D721Med (cell line): ENCODE data around the gene FES.
"Not testable (repeated sequence)": the region's sequence is repeated elsewhere in the genome, so short reads cannot be mapped to it uniquely, and the experiment has no call there.

Experiments
- DNase-seq: peaks from one replicate; pipeline ENCODE4 v3.0.0; 2011; ENCODE audit warnings: low spot score; ENCODE audit not compliant: insufficient read length
- FAIRE-seq: peaks from 2 replicates; lab custom pipeline; 2011; peaks lifted over from hg19 to GRCh38; lab: Jason Lieb, UNC
- TF ChIP-seq, protein P1 (sequence below): IDR thresholded peaks from 2 replicates; pipeline ENCODE4 v1.5.1; 2012; ENCODE audit warnings: mild to moderate bottlenecking, control low read depth; ENCODE audit not compliant: insufficient read depth; ENCODE audit errors: missing control alignments

Gene FES

DNA sequence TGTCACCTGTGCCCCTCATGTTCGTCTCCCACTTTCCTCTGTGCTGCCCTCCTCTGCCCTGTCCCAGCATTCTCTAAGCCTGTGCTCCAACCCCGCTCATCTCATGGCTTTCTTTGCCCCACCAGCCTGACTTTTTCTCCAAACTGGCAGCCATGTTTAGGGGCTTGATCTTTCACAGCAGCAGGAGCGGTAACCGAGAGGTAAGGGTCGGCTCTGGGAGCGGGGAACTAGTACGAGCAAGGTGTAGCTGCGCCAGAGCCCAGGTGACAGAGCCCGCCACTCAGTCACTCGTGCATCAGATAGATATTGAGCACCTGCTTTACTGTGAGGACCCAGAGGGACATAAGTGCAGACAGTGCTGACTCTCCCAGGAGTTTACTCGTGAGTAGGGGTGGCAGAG, 32.2 kb downstream of the FES start:
- TF ChIP-seq, protein P1, sequence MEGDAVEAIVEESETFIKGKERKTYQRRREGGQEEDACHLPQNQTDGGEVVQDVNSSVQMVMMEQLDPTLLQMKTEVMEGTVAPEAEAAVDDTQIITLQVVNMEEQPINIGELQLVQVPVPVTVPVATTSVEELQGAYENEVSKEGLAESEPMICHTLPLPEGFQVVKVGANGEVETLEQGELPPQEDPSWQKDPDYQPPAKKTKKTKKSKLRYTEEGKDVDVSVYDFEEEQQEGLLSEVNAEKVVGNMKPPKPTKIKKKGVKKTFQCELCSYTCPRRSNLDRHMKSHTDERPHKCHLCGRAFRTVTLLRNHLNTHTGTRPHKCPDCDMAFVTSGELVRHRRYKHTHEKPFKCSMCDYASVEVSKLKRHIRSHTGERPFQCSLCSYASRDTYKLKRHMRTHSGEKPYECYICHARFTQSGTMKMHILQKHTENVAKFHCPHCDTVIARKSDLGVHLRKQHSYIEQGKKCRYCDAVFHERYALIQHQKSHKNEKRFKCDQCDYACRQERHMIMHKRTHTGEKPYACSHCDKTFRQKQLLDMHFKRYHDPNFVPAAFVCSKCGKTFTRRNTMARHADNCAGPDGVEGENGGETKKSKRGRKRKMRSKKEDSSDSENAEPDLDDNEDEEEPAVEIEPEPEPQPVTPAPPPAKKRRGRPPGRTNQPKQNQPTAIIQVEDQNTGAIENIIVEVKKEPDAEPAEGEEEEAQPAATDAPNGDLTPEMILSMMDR = no peak
- DNase-seq = no peak
- FAIRE-seq = no peak

DNA sequence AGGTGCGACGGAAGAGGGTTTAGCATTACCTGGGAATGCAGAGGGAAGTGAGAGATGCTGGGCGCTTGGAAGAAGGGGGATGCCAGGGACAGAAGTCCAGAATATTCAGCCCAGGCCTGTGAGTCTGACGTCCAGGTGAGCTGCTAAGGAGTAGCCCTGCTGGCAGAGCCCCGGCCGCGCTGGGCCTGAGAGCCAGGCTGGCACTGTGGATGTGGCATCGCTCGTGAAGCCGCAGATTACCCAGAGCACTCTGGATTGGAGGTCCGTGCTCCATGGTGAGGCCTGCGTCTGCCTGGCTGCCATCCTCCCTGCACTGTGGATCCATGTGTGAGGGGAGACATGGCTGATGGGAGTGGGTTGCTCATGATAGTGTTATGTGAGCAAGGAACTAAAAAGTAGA, 33.3 kb downstream of the FES start:
- FAIRE-seq (no peak), DNase-seq (no peak)
- TF ChIP-seq, protein P1 = no peak

DNA sequence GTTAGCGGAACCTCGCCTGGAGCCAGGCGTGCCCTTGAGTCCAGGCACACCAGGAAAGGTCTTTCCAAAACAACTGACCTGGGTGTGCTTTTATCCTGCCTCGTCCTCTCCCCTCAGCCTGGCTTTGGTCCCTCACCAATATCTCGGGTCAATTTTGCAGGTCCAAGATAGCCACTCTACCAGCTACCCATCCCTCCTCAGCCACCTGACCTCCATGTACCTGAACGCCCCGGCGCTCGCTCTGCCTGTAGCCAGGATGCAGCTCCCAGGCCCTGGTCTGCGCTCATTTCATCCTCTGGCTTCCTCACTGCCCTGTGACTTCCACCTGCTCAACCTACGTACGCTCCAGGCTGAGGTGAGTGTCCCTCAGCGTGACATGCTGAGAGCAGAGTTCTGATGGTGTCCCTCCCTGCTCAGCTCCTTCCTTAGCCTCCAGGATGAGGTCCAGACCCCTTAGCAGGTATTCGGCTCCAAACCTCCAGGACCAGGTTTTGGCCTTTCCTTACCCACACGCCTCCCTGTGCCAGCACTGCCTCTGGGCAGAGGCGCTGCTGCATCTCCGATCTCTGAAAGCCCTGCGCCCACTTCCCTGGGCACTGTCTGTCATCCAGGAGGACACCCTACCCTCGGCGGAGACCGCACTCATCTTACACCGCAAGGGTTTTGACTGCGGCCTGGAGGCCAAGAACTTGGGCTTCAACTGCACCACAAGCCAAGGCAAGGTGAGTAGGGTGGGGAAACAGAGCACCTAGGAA, 33.9 kb downstream of the FES start:
- DNase-seq (no peak), FAIRE-seq (no peak)
- TF ChIP-seq, protein P1 = no peak

DNA sequence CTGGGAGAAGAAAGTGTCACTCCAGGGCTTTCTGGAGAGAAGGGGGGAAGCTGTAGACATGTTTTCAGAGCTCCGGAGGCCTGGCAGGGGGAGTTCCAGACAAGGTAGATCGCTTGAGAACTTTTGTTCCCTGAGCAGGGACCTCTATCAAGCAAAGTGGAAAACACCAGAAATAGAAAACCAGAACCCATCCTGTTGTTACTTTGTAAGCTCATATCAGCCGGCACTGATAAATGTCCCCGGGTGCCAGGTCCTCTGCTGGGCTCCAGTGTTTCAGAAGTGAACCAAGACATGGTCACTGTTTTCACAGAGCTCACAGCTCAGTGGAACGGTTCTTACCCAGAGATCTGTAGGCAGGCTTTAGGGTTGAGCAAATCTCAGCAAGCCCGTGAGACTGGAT, 34.5 kb downstream of the FES start:
- no peak for FAIRE-seq
- DNase-seq = no peak
- TF ChIP-seq, protein P1 = no peak

DNA sequence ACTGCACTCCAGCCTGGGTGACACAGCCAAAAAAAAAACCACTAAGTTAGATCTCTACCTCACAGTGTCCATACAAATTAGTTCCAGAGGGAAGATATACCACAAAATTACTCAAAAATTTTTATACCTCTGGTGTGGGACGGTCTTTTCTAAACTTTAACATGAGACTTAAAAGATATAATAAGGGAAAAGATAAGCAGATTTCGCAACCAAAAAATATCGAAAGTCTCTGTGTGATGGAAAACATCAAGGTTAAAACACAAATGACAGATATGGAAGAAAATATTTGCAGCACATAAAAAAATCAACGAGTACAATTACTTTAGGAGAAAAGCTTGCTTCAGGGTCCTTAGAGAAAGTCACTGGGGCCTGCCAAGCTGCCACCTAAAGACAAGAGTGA, 37.6 kb downstream of the FES start:
- DNase-seq (no peak), FAIRE-seq (no peak)
- TF ChIP-seq, protein P1 = no peak

DNA sequence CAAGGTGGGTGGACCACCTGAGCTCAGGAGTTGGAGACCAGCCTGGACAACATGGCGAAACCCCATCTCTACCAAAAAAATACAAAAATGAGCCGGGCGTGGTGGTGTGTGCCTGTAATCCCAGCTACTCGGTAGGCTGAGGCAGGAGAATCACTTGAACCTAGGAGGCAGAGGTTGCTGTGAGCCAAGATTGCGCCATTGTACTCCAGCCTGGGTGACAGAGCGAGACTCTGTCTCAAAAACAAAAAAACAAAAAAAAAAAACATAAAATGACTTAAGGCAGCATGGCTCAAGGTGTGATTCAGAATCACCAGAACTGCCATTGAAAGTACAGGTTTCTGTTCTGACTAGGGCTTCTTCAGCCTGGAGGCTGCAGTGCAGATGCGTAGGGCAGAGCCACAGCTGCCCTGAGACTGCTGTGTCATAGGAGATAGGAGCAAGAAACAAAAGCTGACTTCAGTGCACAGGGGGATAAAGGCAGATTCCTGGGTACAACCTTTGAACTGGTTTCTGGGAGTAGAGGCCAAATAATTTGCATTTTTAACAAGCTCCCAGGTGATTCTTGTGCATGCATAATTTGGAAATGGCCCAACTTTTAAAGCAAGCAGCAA, 38.5 kb downstream of the FES start:
- not testable (repeated sequence) for DNase-seq, FAIRE-seq

DNA sequence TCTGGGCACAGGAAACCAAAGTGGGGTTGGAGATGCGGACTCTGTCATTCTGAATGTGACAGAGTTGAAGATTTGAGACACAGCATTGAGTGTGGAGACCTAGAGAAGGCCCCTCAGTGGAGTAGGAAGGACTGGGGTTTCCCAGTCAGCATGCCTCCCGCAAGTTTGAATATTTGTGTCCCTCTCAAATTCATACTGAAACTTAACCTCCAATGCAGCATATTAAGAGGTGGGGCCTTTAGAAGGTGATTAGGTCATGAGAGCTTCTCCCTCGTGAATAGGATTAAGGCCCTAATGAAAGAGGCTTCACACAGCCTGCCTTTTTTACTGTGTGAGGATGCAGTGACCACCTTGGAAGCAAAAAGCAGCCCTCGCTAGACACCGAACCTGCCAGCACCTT, 40.1 kb downstream of the FES start:
- no peak for DNase-seq
- no peak for FAIRE-seq
- TF ChIP-seq, protein P1 = no peak

DNA sequence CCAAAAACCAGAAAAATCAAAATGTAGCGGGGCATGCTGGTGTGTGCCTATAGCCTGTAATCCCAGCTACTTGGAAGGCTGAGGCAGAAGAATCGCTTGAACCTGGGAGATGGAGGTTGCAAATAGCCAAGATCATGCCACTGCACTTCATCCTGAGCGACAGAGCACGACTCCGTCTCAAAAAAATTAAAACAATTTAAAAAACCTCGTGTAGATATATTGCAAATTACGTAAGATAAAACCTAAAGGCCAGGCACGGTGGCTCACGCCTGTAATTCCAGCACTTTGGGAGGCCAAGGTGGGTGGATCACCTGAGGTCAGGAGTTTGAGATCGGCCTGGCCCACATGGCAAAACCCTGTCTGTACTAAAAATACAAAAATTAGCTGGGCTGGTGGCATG, 42.5 kb downstream of the FES start:
- DNase-seq, FAIRE-seq: not testable (repeated sequence)

DNA sequence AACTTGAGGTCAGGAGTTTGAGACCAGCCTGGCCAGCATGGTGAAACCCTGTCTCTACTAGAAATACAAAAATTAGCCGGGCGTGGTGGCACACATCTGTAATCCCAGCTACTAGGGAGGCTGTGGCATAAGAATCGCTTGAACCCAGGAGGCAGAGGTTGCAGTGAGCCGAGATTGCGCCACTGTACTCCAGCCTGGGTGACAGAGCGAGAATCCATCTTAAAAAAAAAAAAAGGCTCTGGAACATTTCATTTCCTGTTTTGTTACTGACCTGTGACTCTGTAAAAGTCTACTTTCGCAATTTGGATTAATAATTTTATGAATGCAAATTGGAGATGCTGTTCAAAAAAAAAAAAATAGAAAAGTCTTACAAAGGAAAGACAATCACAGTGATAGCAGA, 43.8 kb downstream of the FES start:
- not testable (repeated sequence) for FAIRE-seq, DNase-seq
